H9 (cell line): ENCODE data around the gene GRID1. TPM values are rescaled to one million over a fixed set of nuclear protein-coding genes. Genes with fewer than 3 reads are reported as not detected.

ENCODE experiments used
- DNase-seq: peaks from one replicate; pipeline ENCODE4 v3.0.0-alpha.2; 2017
- H2AFZ ChIP-seq: one replicate; pipeline ENCODE4 v1.6.1; 2013; ENCODE audit warnings: mild to moderate bottlenecking, low read length, control low read depth, moderate library complexity
- H2AK5ac ChIP-seq: 2 replicates; pipeline ENCODE4 v1.6.1; 2013; ENCODE audit warnings: low read length, control low read depth, mixed read lengths; ENCODE audit not compliant: insufficient read length
- H2BK120ac ChIP-seq: one replicate; pipeline ENCODE4 v1.6.1; 2013; ENCODE audit warnings: low read depth, mild to moderate bottlenecking, low read length, control low read depth, inconsistent platforms; ENCODE audit not compliant: poor library complexity, severe bottlenecking
- H2BK12ac ChIP-seq: 2 replicates; pipeline ENCODE4 v1.6.1; 2013; ENCODE audit warnings: low read length, control low read depth, mixed read lengths, low read depth; ENCODE audit not compliant: insufficient read length
- H2BK15ac ChIP-seq: 2 replicates; pipeline ENCODE4 v1.6.1; 2013; ENCODE audit warnings: low read depth, low read length, control low read depth
- H2BK20ac ChIP-seq: one replicate; pipeline ENCODE4 v1.6.1; 2013; ENCODE audit warnings: low read depth, mild to moderate bottlenecking, low read length, control low read depth, inconsistent platforms; ENCODE audit not compliant: poor library complexity, severe bottlenecking
- H2BK5ac ChIP-seq: 2 replicates; pipeline ENCODE4 v1.6.1; 2013; ENCODE audit warnings: low read length, control low read depth, mixed read lengths; ENCODE audit not compliant: insufficient read length
- H3K14ac ChIP-seq: 2 replicates; pipeline ENCODE4 v1.6.1; 2013; ENCODE audit warnings: low read length, control low read depth; ENCODE audit not compliant: insufficient read depth
- H3K18ac ChIP-seq: 2 replicates; pipeline ENCODE4 v1.6.1; 2013; ENCODE audit warnings: low read depth, mild to moderate bottlenecking, mixed read lengths, low read length, control low read depth; ENCODE audit not compliant: insufficient read length
- H3K23ac ChIP-seq: 2 replicates; pipeline ENCODE4 v1.6.1; 2013; ENCODE audit warnings: low read length, control low read depth, mixed read lengths, low read depth; ENCODE audit not compliant: insufficient read length
- H3K23me2 ChIP-seq: 2 replicates; pipeline ENCODE4 v1.6.1; 2013; ENCODE audit warnings: low read depth, mild to moderate bottlenecking, mixed read lengths, low read length, control low read depth; ENCODE audit not compliant: insufficient read length, poor library complexity, severe bottlenecking
- H3K27ac ChIP-seq: 2 replicates; pipeline ENCODE4 v1.5.1; 2013; ENCODE audit warnings: low read length, control low read depth, mixed read lengths, low read depth; ENCODE audit not compliant: insufficient read length
- H3K27me3 ChIP-seq: 2 replicates; pipeline ENCODE4 v1.6.1; 2013; ENCODE audit warnings: low read length, control low read depth, inconsistent platforms; ENCODE audit not compliant: insufficient read depth
- H3K4ac ChIP-seq: 2 replicates; pipeline ENCODE4 v1.6.1; 2013; ENCODE audit warnings: low read depth, mild to moderate bottlenecking, control low read depth, inconsistent platforms, low read length, moderate library complexity
- H3K4me1 ChIP-seq: 2 replicates; pipeline ENCODE4 v1.6.1; 2013; ENCODE audit warnings: low read length, control low read depth, inconsistent platforms; ENCODE audit not compliant: insufficient read depth
- H3K4me2 ChIP-seq: 2 replicates; pipeline ENCODE4 v1.6.1; 2013; ENCODE audit warnings: low read length, control low read depth, mixed read lengths; ENCODE audit not compliant: insufficient read length, insufficient read depth
- H3K56ac ChIP-seq: 2 replicates; pipeline ENCODE4 v1.6.1; 2013; ENCODE audit warnings: low read depth, mild to moderate bottlenecking, mixed read lengths, low read length, control low read depth; ENCODE audit not compliant: insufficient read length
- H3K79me1 ChIP-seq: 2 replicates; pipeline ENCODE4 v1.6.1; 2013; ENCODE audit warnings: low read depth, mild to moderate bottlenecking, moderate library complexity, low read length, control low read depth, inconsistent platforms; ENCODE audit not compliant: insufficient read depth, poor library complexity, severe bottlenecking
- H3K79me2 ChIP-seq: 2 replicates; pipeline ENCODE4 v1.6.1; 2013; ENCODE audit warnings: low read length, control low read depth, inconsistent platforms; ENCODE audit not compliant: insufficient read depth
- H3K9ac ChIP-seq: 2 replicates; pipeline ENCODE4 v1.6.1; 2013; ENCODE audit warnings: low read length, control low read depth, mixed read lengths; ENCODE audit not compliant: insufficient read length; ENCODE audit errors: extremely low read depth
- H3K9me3 ChIP-seq: one replicate; pipeline ENCODE4 v1.6.1; 2013; ENCODE audit warnings: low read depth, low read length, inconsistent platforms; ENCODE audit not compliant: control insufficient read depth
- H3T11ph ChIP-seq: one replicate; pipeline ENCODE4 v1.6.1; 2013; ENCODE audit warnings: mild to moderate bottlenecking, low read length, control low read depth, inconsistent platforms
- H4K20me1 ChIP-seq: one replicate; pipeline ENCODE4 v1.6.1; 2013; ENCODE audit not compliant: control insufficient read depth, insufficient read length, insufficient read depth
- H4K5ac ChIP-seq: 2 replicates; pipeline ENCODE4 v1.6.1; 2013; ENCODE audit warnings: low read depth, mild to moderate bottlenecking, mixed read lengths, low read length, control low read depth; ENCODE audit not compliant: insufficient read length
- H4K8ac ChIP-seq: replicated peaks from 2 replicates; pipeline ENCODE4 v1.6.1; 2013; ENCODE audit warnings: low read length, control low read depth, mixed read lengths, low read depth; ENCODE audit not compliant: insufficient read length
- H4K91ac ChIP-seq: 2 replicates; pipeline ENCODE4 v1.6.1; 2013; ENCODE audit warnings: low read depth, mild to moderate bottlenecking, moderate library complexity, mixed read lengths, low read length, control low read depth; ENCODE audit not compliant: insufficient read length
- H3K27ac Mint-ChIP-seq, 3 experiments: 2 replicates in 2 of 3; 3 replicates in 1 of 3; pipeline ENCODE4 v1.8.0; 2020 to 2021; ENCODE audit warnings: mixed read lengths in 3 of 3, mild to moderate bottlenecking in 1 of 3, moderate library complexity in 1 of 3
- H3K27me3 Mint-ChIP-seq: 2 replicates; pipeline ENCODE4 v1.8.0; 2021; ENCODE audit warnings: low read depth, mild to moderate bottlenecking, moderate library complexity, mixed read lengths
- H3K36me3 Mint-ChIP-seq, 3 experiments: 2 replicates in 2 of 3; 3 replicates in 1 of 3; pipeline ENCODE4 v1.8.0; 2020 to 2021; ENCODE audit warnings: low read depth in 3 of 3, mixed read lengths in 3 of 3; ENCODE audit not compliant: insufficient read depth in 1 of 3
- H3K4me1 Mint-ChIP-seq, 2 experiments: 2 replicates each; pipeline ENCODE4 v1.8.0; 2020; ENCODE audit warnings: mixed read lengths in 2 of 2
- H3K4me3 Mint-ChIP-seq, 2 experiments: 2 replicates in 1 of 2; 3 replicates in 1 of 2; pipeline ENCODE4 v1.8.0; 2020 to 2021; ENCODE audit warnings: mild to moderate bottlenecking in 2 of 2, mixed read lengths in 2 of 2, moderate library complexity in 1 of 2
- H3K9me3 Mint-ChIP-seq, 2 experiments: 2 replicates in 1 of 2; 3 replicates in 1 of 2; pipeline ENCODE4 v1.8.0; 2020; ENCODE audit warnings: mild to moderate bottlenecking in 2 of 2, mixed read lengths in 2 of 2, moderate library complexity in 1 of 2
- CTCF ChIP-seq: fragments of 200-600 bp; sonication (generic); conservative IDR thresholded peaks from 3 replicates; pipeline ENCODE4 v1.8.0; 2021; ENCODE audit warnings: antibody characterized with exemption, mild to moderate bottlenecking
- WGBS: extraction: QIAGEN DNeasy Blood & Tissue Kit; methylation state at CpG from one replicate; pipeline ENCODE4 v1.1.7; 2013; ENCODE audit warnings: missing lambda C conversion rate, low lambda C conversion rate, mixed read lengths; ENCODE audit not compliant: insufficient read length; ENCODE audit errors: extremely low coverage; 5-methylcytosine and 5-hydroxymethylcytosine counted together
- total RNA-seq: library from RNA; stranded (reverse); gene quantifications from 2 replicates; pipeline ENCODE4 v1.2.1, GENCODE V29; 2021

The GRID1 gene
- total RNA-seq, 1 experiment from 2014 or later, result 0.35 TPM

GRCh38 chr10:86292462-86293395 lies 73.9 kb downstream of the GRID1 start:
- WGBS, result 100% methylated on average over 1 of the region's 13 CpGs
- no peak overlapping the region for H3K14ac ChIP-seq
- no peak overlapping the region; a peak in 1 of 5 replicates for H3K4me3 Mint-ChIP-seq
- H3K23ac ChIP-seq, result no peak overlapping the region
- H3K79me2 ChIP-seq, result no peaks in the 10 kb centered on the region
- H3K27ac Mint-ChIP-seq, result peak overlapping the region; percentile 70 to 82 (median 81); a peak in 4 of 7 replicates
- no peak overlapping the region for H2BK5ac ChIP-seq
- no peak for TF ChIP-seq CTCF
- no peak overlapping the region for H3K9ac ChIP-seq
- H3K4ac ChIP-seq, result no peak overlapping the region
- no peak overlapping the region for H3K18ac ChIP-seq
- peaks cover 3% of the 10 kb centered on the region; the same call in 1 of the 2 replicates for H3K4me1 ChIP-seq
- no peak overlapping the region for H3K4me2 ChIP-seq
- H3T11ph ChIP-seq, result no peak overlapping the region
- H3K9me3 ChIP-seq, result no peaks in the 10 kb centered on the region
- no peak overlapping the region for H4K5ac ChIP-seq
- H3K36me3 Mint-ChIP-seq, result no peaks in the 10 kb centered on the region
- no peak overlapping the region for H4K8ac ChIP-seq
- H4K20me1 ChIP-seq, result no peaks in the 10 kb centered on the region
- H2BK20ac ChIP-seq, result no peak overlapping the region
- no peak overlapping the region for H2AFZ ChIP-seq
- H3K27me3 Mint-ChIP-seq, result peaks cover 18% of the 10 kb centered on the region
- no peak overlapping the region for H2AK5ac ChIP-seq
- no peak overlapping the region for H4K91ac ChIP-seq
- no peak overlapping the region for H2BK12ac ChIP-seq
- H3K23me2 ChIP-seq, result no peaks in the 10 kb centered on the region
- peaks cover 38 to 39% of the 10 kb centered on the region in 2 experiments for H3K4me1 Mint-ChIP-seq
- H3K9me3 Mint-ChIP-seq, result peaks cover 0 to 3% of the 10 kb centered on the region in 2 experiments; a peak in 1 of 5 replicates
- no peak overlapping the region for H3K27ac ChIP-seq
- H3K27me3 ChIP-seq, result no peaks in the 10 kb centered on the region
- no peak overlapping the region for H3K56ac ChIP-seq
- H3K79me1 ChIP-seq, result no peaks in the 10 kb centered on the region
- no peak overlapping the region for H2BK15ac ChIP-seq
- peak; percentile 25 for DNase-seq
- no peak overlapping the region for H2BK120ac ChIP-seq
